HS-5 (cell line): Measurements from ENCODE around the gene NCAN.

Experiments
- DNase-seq: peaks from one replicate; pipeline ENCODE4 v3.0.0-alpha.2; 2012; ENCODE audit warnings: low read depth

NCAN gene

DNA sequence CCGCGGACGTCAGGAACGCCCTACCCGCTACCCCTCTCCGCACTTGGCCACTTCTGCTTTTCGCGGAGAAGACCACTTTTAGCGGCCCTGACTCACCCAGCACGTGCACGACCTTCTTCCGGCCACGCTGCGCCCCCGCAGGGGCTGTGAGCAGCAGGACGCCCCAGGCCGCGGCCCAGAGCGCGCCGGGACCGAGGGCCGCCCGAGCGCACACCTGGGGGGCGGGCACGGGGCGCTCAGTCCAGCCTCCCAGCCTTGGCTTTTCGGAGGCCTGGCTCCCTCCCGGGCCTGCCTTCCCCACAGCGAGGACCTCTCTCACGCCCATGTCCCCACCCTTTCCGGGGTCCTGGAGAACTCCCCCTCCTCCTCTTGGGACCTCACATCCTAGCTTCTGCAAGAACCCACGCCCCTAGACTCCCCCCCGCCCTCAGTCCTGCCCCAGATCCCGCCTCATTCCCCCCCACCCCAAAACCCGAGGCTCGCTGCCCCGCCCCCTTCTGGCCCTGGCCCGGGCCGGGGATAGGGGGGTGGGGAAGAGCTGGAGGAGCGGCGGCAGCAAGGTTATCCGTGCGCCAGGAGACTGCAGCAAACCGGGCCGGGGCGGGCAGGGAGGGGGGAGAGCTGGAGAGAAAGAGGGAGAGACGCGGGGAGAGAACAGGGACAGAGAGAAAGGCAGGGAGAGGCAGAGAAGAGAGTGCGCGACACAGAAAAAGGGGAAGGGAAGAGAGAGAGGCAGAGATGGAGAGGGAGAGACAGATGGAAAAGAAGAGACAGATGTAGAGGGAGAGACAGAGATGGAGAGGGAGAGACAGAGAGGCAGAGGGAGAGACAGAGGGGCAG lies 49.8 kb downstream of the NCAN start:
- DNase-seq = no peak

DNA sequence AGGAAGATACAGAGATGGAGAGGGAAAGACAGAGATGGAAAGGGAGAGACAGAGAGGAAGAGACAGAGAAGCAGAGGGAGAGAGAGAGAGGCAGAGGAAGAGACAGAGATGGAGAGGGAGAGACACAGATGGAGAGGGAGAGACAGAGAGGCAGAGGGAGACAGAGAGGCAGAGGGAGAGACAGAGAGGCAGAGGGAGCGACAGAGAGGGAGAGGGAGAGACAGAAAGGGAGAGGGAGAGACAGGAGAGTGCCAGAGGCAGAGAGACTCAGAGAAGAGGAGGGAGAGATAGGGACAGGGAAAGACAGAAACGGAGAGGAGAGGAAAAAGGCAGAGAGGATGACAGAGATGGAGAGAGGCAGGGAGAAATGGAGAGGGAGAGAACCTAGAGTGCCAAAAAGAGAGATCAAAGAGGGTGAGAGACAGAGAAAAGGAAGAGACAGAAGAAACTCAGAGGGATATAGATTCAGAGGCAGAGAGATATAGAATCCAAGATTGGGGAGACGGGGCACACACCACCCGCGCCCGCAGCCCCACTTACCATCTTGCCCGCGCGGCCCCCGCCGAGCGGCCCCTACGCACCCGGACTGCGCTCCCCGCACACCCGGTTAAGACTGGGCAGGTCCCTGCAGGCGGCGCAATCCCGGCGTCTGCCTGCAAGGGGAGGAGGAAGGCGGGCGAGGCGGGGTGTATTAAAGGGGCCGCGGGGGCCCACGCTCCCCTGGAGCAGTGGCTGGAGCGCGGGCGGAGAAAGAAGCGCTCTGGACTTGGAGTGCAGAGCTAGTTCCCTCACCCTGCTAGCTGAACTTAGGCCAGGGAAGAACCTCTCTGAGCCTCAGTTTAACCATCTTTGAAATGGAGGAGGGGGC lies 50.7 kb downstream of the NCAN start:
- DNase-seq = no peak

DNA sequence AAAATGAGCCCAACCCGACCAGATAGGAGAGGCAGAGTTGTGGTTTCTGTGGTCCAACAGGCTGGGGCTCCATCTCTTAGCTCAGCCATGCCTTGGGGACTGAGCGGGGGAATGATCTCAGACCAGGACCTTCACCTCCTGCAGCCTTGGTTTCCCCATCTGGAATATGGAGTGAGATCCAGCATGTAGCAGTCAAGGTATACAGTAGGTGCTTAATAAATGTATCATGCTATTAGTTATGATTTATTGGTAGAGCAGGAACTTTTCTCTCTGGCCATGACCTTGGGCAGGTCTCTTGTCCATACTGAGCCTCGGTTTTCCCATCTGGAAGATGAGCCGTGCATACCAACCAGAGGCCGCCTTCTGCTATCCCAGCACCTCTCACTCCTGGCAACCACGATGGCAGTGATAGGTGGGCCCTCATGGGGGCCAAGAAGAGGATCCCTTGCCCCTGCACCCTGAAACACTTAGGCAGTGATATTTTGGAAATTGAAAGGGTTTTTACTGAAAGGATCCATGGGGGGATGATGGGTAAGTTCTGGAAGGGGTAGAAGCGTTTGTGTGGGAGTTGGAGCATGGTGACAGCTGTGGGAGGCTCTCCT lies 52.2 kb downstream of the NCAN start:
- DNase-seq = no peak

DNA sequence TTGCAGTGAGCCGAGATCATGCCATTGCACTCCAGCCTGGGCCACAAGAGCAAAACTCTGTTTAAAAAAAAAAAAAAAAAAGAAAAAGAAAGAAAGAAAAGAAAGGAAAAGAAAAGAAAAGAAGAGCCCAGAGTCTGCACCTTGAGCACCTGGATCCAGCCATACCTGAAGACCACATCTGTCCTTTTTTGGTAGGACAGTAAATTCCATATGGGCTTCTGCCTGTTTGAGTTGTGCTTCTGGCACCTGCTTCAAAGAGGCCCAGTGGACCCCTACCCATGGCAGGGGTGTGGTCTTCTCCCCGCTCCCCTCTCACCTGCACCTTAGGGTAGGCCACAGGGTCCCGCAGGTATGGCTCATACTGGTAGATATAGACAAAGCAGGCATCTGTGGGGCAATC lies 55.5 kb downstream of the NCAN start:
- no peak for DNase-seq

DNA sequence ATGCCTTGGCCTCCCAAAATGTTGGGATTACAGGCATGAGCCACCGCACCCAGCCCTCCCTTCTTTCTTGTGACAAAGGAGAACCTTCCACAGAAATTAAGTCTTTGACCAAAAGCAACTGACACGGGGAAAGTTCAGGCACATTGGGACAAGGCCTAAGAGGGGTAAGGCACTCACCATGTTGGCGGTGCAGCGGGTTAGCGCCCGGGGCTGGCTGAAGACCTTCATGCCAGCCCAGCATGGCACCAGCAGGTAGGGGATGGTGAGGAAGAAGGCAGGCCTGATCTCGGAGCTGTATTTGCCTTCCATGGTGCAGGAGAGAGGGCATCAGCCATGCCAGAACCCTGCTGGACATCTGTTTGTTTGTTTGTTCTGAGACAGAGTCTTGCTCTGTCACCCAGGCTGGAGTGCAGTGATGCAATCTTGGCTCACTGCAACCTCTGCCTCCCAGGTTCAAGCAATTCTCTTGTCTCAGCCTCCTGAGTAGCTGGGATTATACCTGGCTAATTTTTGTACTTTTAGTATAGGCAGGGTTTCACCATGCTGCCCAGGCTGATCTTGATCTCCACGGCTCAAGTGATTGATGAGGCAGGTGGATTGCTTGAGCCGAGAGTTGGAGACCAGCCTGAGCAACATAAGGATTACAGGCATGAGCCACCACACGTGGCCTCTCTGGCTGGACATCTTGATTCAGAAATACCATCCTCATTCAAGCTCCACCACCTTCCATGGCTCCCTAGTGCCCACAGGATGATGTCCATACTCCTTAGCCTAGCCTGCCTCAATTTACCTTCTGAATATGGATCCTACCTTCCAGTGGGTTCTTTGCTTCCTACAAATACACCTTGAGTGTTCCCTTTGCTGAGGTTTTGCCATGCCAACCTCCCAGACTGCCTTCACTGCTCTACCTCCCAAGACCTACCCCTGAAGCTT lies 57.0 kb downstream of the NCAN start:
- DNase-seq = no peak

DNA sequence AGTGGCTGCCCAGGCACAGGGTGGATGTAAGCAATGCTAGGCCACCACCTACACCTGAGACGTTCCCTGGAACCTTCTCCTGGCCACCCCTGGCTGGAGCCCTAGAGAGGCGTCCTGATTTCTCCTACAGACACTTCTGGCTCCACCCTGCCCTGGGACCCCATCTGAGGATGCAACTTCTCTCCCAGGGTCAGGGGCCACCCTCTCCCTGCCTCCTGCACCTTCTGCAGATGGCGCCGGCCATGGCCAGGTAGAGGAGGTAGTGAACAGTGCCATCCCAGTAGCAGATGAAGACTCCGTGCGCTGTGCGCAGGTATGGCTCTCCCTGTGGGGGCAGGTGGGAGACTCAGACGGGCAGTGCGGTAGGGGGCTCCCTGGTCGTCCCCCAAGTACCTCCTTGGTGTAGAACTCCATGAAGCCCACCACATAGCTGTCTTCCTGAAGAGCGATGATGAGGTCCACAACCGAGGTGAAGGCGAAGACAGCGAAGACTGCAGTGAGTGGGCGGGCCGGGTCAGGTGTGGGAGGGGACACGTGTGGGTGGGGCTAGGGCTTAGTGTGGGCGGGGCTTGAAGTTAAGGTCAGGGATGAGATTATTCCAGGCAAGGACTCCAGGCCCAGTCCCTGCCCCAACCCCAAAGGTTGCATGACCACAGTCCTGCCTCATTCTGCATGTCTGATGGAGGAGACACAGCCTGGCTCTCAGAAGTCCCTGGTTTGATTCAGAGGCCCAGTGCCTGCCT lies 58.4 kb downstream of the NCAN start:
- DNase-seq = no peak

DNA sequence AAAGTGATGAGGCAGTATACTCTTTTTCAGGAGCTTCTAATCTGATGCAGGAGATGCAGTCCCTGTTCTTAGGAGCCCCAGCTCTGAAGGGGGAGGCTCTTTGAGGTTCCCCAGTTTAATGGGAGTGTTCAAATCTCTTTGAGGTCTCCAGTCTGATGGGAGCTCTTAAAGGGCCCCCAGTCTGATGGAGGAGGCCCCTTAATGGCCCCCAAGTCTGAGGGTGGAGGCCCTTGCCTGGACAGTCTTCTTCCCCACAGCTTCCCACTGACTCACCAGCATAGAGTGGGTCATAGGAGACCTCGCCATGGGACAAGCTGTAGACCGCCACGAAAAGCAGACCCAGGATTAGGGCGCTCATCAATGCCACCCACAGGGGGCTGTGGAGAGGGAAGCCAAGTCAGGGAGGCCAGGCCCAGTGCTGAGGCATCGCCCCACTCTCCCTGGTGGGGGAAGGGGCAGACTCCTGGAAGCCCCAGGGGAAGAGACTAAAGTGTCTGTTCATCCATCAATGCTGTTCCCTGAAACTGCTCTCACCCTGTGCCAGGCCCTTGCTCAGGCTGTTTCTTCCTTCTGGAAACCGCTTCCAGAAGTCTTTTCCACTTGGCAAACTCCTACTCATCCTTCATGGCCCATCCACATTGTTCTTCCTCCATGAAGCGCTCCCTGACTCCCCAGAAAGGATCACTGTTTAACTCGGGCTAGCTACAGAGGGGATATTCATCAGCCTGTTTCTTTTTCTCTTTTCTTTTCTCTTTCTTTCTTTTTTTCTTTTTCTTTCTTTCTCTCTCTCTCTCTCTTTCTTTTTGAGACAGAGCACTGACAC lies 59.2 kb downstream of the NCAN start:
- no peak for DNase-seq

DNA sequence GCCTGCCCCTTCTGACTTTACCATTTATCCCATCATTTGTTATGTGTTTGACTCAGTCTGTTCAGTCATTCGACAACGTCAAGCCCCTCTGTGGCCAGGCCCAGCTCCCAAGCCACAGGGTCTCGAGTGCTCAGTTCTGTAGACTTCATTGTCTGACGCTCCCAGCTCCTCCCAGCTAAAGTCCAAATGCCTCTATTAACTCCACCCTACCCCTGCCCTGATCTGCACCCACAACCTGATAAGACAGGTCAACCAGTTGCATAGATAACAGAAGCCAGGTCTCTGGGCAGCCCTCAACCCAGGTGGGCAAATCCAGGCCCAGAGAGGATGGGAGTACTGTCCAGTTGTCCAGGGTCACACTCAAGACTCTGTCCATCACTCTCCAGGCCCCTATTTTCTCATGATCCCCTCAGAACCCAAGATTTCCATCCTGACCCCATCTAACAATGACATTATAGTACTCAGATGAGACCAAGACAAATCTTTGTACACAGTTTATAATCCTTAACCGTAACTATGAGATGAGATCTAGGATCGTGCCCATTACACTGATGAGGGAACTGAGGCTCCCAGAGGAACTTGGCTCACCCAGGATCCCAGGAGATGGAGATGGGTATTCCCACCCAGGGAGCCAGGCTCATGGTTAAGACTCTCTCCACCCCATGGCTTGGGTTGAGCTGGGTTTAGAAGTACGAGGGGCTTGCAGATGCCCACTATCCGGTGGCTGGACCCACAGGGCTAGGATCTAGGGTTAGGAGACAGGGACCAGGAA lies 60.3 kb downstream of the NCAN start:
- no peak for DNase-seq

DNA sequence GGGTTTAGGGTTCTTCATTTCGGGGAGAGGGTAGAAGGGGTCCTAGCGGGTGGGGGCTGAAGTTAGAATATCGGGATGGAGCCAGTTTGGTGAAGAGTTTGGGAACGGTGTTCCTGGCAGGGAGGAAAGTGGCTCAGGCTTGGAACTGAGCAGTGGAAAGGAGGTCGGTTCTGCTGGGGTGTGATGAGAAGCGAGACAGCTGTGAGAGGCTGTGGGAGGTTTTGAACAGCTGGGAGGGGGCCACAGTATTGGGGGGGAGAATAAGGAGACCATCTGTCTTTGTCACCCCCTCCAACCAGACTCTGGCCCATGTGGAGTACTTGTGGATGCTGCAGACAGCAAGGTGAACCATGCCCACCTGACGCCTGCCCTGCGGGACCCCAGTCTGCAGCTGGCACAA lies 62.4 kb downstream of the NCAN start:
- no peak for DNase-seq

DNA sequence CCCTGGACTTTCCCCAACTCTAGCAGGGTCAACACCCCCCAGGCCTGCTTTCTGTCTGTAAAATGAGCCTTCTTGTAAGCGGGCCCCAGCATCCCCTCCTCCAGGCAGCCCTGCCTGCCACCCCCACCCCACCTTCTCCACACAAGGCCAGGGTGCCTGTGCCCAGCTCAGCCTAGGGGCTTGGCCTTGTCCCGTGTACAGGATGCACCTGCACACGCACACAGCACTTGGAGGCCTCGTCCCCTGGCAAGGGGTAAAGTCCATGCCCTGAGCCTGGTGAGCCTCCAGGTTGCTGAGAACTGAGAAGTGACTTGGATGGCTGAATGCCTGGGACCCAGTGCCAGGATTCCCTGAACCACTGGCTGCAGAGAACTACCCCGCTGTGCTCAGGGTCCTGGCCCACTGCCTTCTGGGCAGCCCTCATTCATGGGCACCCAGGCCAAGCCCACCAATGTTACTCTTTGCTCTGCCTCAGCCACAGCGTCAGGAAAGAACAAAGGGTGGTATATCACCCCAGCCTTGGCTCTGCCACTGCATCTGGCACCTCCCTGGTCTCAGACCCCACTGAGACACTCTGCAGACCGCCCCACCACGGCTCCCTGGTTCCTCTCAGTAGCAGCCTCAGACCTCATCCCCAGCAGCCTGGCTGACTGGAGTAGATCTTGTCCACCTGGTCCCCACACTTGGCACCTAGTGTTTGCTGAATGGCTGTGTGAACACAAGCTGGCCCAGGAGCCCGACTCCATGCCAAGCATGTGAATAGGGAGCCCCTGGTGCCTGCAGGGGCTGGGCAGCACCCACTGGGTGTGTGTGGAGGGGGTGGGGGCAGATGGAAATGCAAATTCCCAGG lies 63.2 kb downstream of the NCAN start:
- no peak for DNase-seq

DNA sequence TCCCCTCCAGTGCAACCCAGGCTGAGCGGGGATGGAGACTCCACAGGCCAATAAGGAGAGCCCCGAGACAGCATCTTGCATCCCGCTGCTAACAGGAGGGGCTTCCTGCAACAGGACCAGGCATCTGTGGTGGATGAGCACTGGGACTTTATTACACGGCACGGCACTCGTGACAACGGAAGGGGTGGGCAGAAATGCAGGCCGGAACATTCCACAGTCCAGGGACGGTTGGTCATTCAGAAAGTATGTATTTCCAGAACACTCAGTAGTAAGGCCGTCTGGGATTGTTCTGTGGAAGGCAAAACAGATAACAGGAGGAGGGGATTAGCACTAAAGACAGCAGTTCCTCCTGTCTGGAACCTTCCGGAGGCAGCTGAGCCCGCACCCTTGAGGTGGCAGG lies 64.6 kb downstream of the NCAN start:
- no peak for DNase-seq

DNA sequence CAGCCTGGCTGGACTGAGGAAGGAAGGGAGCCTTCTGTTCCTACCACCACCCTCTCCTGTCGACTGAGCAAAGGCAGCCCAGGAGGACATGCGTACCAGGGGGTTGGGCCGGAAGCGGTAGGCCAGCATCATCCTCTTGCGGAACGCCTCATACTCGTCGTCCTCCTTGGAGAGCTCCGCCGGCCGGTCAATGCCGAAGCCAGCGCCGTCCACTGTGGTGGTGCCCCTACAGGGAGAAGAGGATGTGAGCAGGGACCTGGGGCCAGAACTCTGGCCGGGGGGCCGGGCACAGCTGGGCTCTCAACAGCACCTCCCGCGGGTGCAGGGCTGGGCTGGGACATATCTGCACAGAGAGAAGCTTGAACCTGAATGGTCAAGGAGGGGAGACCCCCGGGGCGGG lies 65.1 kb downstream of the NCAN start:
- no peak for DNase-seq

DNA sequence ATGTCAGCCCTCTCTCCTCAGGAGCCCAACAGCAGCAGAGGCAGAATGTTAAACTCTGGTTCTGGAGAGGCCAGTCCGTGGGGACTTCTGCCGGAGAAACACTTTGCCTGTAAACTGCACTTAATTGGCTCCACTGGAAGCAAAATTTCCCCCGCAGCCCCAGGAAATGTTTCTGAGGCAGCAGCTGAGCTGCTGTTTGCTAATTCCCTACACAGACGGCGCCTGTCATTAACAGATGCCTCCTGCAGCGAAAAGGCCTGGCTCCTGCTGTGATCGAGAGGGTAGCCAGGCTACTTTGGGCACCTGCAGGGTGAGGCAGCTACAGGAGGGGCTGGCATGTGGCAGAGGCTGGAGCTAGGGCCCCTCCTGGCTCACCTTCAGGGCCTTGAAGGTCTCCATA lies 66.6 kb downstream of the NCAN start:
- no peak for DNase-seq

DNA sequence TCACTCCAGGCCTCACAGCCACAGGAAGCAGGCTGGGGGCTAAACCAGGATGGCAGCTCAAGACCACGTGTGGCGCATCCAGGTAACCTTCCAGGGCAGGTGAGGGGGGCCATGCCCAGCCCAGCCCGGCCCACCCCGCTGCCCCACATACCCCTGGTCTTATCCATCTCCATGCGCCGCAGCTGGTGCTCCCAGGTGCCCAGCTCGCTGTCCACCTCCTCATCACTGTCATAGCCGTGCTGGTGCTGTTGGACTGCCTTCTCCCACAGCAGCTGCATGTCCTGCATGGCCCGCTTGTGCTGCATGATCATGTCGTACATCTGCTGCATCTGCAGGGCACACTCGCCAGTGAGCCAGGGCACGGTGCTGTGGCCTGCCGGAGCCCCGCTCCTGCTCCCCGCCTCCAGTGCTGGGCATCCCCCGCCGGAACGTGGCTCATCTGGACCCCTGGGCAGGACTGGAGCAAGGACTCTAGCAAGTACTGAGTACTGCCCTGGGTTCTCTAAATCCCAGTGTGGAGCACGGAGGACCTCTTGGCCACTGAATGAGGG lies 67.4 kb downstream of the NCAN start:
- no peak for DNase-seq

DNA sequence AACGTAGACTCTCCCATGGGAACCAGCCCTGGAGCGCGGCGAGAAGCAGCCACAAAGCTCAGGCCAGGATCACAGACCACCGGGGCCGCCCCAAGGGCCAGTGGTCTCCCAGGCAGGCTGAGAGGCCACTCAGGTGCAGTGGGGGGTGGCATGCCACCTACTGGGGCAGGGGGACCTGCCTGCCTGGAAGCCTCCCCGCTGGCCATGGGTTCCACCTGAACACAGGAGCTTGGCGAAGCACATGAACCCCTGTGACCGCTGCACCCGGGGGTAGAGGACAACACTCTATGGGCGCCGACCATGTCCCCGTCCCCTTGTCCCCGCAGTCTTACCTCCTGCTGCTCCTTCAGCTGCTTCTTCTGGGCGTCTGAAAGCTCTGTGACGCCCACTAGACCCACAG lies 68.1 kb downstream of the NCAN start:
- DNase-seq = no peak

DNA sequence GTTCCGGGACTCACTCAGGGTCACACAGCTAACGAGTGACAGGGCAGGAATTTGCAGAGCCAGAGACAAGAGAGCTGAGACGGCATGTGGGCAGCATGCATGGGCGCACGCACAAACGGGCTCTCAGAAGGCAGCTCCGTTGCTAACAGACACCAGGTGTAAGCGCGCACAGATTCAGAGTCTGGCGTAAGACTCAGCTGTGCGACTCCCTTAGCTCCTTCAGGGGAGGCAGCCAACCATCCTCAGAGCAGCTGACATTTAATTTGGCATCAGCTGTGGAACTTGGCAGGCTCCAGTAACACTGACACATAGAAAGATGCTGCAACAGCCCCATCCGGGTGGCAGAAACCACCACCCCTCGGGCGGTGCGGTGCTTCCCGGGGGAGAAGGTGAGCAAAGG lies 68.8 kb downstream of the NCAN start:
- no peak for DNase-seq

DNA sequence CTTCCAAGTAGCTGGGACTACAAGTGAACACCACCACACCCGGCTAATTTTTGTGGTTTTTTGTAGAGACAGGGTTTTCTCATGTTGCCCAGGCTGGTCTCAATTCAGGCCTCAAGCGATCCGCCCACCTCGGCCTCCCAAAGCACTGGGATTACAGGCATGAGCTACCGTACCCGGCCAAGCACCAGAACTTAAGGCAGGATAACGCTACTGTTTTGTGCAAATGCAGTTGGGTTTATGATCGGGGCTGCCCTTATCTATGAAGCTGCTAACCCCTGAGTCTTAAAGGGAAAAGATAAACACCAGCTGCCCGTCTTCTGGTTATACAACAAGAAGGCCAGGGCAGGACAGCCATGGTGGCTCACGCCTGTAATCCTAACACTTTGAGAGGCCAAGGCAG lies 73.9 kb downstream of the NCAN start:
- no peak for DNase-seq

DNA sequence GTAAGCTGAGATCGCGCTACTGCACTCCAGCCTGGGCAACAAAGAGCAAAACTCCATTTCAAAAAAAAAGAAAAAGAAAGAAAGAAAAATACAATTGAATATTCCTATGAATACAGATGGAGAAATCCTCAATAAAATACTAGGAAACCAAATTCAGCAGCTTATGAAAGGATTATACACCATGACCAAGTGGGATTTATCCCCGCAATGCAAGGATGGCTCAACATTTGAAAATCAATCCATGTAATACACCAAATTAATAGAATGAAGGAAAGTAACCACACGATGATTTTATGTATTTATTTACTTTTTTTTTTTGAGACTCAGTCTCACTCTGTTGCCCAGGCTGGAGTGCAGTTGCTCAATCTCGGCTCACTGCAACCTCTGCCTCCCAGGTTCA lies 80.8 kb downstream of the NCAN start:
- DNase-seq = no peak
